ENCODE results near the gene SNRK. TPM values are rescaled to one million over a fixed set of nuclear protein-coding genes. Genes with fewer than 3 reads are reported as not detected.
"Not testable (repeated sequence)": the region's sequence is repeated elsewhere in the genome, so short reads cannot be mapped to it uniquely, and the experiment has no call there.

SNRK gene
- total RNA-seq, 1 donor, result 17.3 TPM

- H3K4me3 ChIP-seq (ENCODE audit: low read depth, low read length), result no peak overlapping the region
- no peak for TF ChIP-seq CTCF (IDR thresholded peaks at IDR 0.05; ENCODE audit: insufficient read depth, low read length)
- no peak for DNase-seq (ENCODE audit: low read depth)
These were observed 67.8 kb downstream of the SNRK start for GRCh38 chr3:43353923-43354670.

DNA sequence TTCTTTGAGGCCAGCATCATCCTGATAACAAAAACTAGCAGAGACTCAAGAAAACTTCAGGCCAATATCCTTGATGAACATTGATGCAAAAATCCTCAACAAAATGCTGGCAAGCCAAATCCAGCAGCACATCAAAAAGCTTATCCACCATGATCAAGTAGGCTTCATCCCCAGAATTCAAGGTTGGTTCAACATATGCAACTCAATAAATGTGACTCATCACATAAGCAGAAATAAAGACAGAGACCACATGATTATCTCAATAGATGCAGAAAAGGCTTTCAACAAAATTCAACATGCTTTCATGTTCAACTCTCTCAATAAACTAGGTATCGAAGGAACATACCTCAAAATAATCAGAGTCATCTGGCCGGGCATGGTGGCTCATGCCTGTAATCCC is 69.7 kb downstream of the SNRK start:
- DNase-seq (ENCODE audit: low read depth), result not testable (repeated sequence)

DNA sequence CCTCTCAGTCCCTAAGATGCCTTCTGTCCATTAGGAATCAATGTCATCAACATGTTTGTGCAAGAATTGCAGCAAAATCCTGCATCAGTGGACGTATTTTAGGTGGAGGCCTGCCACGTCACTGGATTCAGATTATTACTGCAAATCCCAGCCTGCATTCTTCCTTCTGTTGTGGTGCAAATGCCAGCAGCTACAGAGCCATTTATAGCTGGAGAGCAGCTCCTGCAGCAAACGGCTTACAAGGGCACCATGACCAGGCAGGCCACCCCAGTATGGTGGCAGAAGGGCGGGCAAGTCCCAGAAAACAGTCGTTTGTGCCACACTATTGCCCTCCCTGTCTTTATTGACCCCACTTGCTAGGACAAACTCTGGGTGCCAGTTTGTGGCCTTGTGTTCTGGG is 74.7 kb downstream of the SNRK start:
- no peak overlapping the region for H3K4me3 ChIP-seq (ENCODE audit: low read depth, low read length)
- TF ChIP-seq CTCF (IDR thresholded peaks at IDR 0.05; ENCODE audit: insufficient read depth, low read length), result no peak
- DNase-seq (ENCODE audit: low read depth), result no peak

More for the DNA sequence above, 69.7 kb downstream of the SNRK start:
- H3K4me3 ChIP-seq (ENCODE audit: low read depth, low read length), result not testable (repeated sequence)

GRCh38 chr3:43362183-43362582 is 75.8 kb downstream of the SNRK start:
- no peak overlapping the region for H3K4me3 ChIP-seq (ENCODE audit: low read depth, low read length)
- DNase-seq (ENCODE audit: low read depth), result no peak
- no peak for TF ChIP-seq CTCF (IDR thresholded peaks at IDR 0.05; ENCODE audit: insufficient read depth, low read length)

- no peak for DNase-seq (ENCODE audit: low read depth)
- TF ChIP-seq CTCF (IDR thresholded peaks at IDR 0.05; ENCODE audit: insufficient read depth, low read length), result no peak
- H3K4me3 ChIP-seq (ENCODE audit: low read depth, low read length), result no peak overlapping the region
These were observed 76.6 kb downstream of the SNRK start for GRCh38 chr3:43362961-43363360.

DNA sequence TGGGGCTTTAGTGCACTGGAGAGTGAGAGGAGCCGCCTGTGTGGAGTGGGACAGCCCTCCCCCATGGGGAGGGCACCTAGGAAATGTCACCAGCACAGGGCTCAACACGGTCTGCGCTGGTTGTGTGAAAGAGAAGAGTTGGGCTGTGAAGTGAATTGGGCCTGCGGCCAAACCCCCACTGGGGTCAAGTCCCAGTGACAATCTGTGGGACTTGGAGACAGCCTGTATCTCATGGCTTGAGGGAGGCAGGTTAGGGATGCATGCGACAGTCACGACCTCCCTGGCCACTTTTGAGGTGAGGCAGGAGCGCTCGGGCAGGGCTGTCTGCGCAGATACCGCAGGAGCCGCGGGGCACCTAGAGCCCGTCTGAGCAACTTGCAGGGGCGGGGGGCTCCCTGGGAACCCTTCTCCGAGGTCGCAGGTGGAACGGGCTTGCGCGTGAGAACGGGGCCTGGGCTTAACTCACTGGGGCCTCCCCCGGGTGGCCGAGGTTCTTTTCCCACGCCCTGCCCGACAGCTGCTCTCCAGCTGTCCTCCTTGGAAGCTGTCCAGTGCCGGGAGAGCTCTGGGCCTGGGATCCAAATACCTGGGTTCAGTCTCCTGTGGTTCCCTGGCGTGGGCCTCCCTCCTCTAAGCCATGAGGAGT is 77.4 kb downstream of the SNRK start:
- no peak for DNase-seq (ENCODE audit: low read depth)
- TF ChIP-seq CTCF (IDR thresholded peaks at IDR 0.05; ENCODE audit: insufficient read depth, low read length), result no peak
- no peak overlapping the region for H3K4me3 ChIP-seq (ENCODE audit: low read depth, low read length)

- no peak for DNase-seq (ENCODE audit: low read depth)
- TF ChIP-seq CTCF (IDR thresholded peaks at IDR 0.05; ENCODE audit: insufficient read depth, low read length), result no peak
- H3K4me3 ChIP-seq (ENCODE audit: low read depth, low read length), result no peak overlapping the region
These were observed 78.2 kb downstream of the SNRK start for GRCh38 chr3:43364494-43364893.
